Coronary artery (tissue), 2 donors: Measurements from ENCODE around the gene TNNI3K.

ENCODE experiments used
- DNase-seq: peaks from one replicate; pipeline ENCODE4 v3.0.0-alpha.2; 2017; ENCODE audit warnings: low spot score
- H3K27ac ChIP-seq, 2 donors: fragments of 200-600 bp; sonication (generic); one replicate each; pipeline ENCODE4 v1.5.1; 2016 to 2019
- H3K4me3 ChIP-seq: fragments of 200-600 bp; sonication (generic); 2 replicates; pipeline ENCODE4 v1.5.1; 2016; ENCODE audit warnings: mild to moderate bottlenecking, moderate library complexity
- CTCF ChIP-seq: fragments of 200-600 bp; sonication (generic); IDR thresholded peaks from one replicate; pipeline ENCODE4 v1.5.1; 2019; ENCODE audit warnings: antibody characterized with exemption

Gene TNNI3K

DNA sequence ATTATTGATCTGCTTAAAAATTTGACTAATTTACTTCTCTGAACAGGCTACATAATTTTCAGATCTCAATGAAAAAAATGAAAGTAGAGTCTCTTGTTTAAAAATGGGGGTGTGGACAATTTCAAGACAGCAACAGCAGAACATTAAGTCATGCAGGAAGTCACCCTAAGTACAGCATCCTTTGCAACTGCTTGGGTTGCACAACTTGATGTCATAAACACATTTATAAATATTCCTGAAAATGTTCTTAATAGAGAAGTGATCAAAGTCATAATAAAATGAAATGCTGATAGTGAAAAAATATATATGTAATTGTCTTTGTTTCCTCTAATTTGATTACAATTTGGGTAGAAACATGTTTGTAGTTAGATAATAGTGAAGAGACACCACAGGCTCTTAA lies 79.3 kb downstream of the TNNI3K start:
- DNase-seq, result no peak
- Histone ChIP-seq H3K4me3 (no peak overlapping the region), H3K27ac (no peak overlapping the region)
- TF ChIP-seq CTCF, result no peak

DNA sequence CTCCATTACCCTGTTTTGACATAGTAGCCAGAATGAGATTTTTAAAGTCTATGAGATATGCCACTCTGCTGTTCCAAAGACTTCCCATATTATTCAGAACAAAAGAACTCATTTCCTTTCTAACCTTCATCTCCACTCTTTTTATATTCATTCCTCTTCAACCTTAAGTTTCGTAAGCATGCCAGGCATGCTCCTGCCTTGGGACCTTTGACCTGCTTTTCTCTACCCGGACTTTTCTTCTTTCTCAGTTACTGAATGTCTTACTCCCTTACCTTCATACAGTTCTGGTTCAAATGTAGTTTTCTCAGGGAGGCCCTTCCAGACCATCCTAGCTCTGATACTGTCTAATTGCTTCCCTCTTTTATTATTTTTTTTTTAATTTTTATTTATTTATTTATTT lies 81.1 kb downstream of the TNNI3K start:
- TF ChIP-seq CTCF, result no peak
- Histone ChIP-seq H3K27ac (no peak overlapping the region), H3K4me3 (no peak overlapping the region)
- DNase-seq, result no peak

GRCh38 chr1:74317663-74318062 lies 82.5 kb downstream of the TNNI3K start:
- H3K27ac ChIP-seq, result no peak overlapping the region
- H3K4me3 ChIP-seq, result no peak overlapping the region
- no peak for TF ChIP-seq CTCF
- DNase-seq, result no peak

DNA sequence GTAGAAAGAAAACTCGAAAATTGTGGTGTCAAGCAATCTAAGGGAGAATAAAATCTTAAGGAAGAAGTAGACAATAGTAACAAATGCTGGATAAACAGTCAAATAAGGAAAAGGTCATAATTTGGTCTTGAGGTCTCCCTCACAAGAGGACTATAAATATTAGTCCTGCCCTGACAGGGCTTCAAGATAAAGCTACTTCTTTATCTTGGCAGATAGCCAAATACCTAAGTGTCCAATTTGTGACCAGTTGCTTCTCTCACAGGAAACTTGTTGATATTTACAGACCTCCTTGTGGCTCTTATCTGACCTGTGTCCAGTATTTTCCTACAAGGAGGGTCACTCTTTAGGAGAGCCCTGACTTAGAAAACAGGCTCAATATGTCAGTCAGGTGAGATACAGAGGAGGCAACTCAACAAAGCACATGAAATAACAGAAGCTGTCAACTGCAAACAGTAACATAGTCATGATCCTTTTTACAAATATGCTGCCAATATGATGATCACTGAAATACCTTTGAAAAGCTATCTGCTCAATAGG lies 88.8 kb downstream of the TNNI3K start:
- Histone ChIP-seq H3K27ac (no peak overlapping the region), H3K4me3 (no peak overlapping the region)
- no peak for DNase-seq
- TF ChIP-seq CTCF, result no peak

DNA sequence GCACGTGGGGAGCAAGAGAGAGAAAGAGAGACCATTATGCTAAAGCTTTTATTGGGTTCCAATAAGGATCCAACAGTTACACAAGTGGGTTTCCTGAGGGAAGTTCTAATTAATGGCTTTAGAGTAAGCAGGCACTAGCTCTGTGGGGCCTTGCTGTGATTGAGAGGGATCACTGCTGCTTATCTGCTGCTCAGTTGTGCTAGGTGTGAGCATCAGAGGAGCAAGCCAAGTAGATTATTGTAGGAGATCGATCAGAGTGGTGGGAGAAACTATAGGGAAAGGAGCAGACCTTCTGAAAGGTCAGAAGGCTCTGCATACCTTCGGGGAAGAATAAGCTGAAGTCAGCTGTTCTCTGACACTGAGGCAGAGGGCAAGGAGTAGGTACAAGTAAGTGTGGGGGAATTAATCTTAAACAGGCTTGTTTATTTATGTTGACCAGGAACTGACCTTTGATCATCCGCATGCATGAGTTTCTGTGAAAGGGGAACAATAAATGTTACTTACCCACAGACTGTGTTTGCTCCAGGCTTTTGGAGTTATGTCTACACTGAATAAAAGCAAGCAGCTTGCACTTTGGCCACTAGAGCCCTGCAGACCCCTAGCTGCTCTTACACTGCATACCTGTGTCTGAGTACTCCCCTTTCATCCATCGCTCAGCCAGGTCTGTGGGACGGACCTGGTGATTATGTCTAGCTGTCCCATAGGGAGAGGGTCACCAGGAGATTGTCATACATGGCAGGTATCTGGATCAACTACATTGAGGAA lies 89.7 kb downstream of the TNNI3K start:
- H3K27ac ChIP-seq, result no peak overlapping the region
- no peak for DNase-seq
- TF ChIP-seq CTCF, result no peak
- H3K4me3 ChIP-seq, result no peak overlapping the region

DNA sequence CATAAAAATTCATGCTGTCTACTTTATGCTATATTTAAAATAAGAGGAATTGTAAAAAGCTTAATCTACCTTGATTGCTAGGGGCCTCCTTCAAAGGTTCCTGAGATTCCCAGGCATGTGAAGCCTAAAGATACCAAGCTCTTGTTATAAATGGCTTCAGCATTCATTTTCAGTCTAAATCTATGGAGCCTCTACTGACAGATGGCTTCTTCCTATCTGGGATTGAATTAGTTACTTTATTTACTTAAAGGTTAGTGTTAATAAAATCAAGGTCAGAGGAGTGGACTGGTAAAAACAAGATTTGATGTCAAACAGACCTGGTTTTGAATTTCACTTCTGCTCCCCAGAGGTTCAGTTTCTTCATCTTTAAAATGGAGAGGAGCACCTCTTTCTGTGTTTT lies 93.7 kb downstream of the TNNI3K start:
- TF ChIP-seq CTCF, result no peak
- Histone ChIP-seq H3K27ac (no peak overlapping the region), H3K4me3 (no peak overlapping the region)
- no peak for DNase-seq

GRCh38 chr1:74333244-74333643 lies 98.1 kb downstream of the TNNI3K start:
- no peak for TF ChIP-seq CTCF
- Histone ChIP-seq H3K4me3 (no peak overlapping the region), H3K27ac (no peak overlapping the region)
- no peak for DNase-seq
